Measurements from ENCODE around the gene WDR5B. TPM values are rescaled to one million over a fixed set of nuclear protein-coding genes. Genes with fewer than 3 reads are reported as not detected.
A peak's percentile ranks its signal among the peaks of the same experiment; 100 is the strongest.

WDR5B gene
- total and polyA plus RNA-seq, 10 of the 15 experiments (the other 5 are each of a cell fraction or from before 2014, with no cell fraction given), result 1.7 to 7.9 (median 3.3) TPM

DNA sequence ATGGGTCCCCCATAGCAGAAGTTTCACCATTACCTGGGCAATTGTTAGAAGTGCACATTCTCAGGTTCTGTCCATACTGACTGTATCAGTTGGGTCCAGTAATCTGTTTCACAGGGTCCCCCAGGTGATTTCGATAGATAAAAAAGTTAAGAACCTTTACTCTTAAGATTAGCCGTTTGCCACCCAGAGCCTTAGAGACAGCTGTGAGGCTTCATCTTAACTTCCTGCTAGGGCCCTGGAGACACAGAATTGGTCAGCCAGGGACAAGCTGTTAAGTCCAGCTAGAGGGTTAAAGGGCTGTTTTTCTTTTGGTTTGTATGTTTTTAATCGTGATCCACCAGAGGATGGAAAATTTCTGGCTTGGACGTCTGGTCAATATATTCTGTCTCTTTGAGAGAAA lies 25.2 kb downstream of the WDR5B start:
- WGBS (ENCODE audit: insufficient coverage, insufficient replicate concordance, low lambda C conversion rate, missing lambda C conversion rate), result 73% methylated on average over 4 of the region's 4 CpGs
- in situ Hi-C loops (cut with MboI) (no loop called here), intact Hi-C loops (cut with micrococcal nuclease; ENCODE audit: unreplicated experiment) (loop anchor here (10.0 kb wide), 2 partner anchors 144 to 634 kb away; partner anchors contain the start of gene SEMA5B)
- H3K36me3 ChIP-seq (ENCODE audit: control insufficient read depth in 2 of 2, insufficient read depth in 2 of 2, low read length in 1 of 2), result peaks cover 2 to 11% of the 10 kb centered on the region in 2 experiments; a peak in 2 of 4 replicates
- ChIA-PET CTCF (interaction anchor here (0.7 to 6.3 kb wide), 12 partner anchors 9 to 297 kb away, joined by 3 to 72 read pairs (median 6); partner anchors contain the start of genes PARP14 and WDR5B), POLR2A (interaction anchor here (0.6 to 3.5 kb wide), 3 partner anchors 26 to 133 kb away, joined by 3 to 13 read pairs (median 8); no protein-coding TSS in a partner anchor), SMC1A (ENCODE audit: uncharacterized antibody, unreplicated experiment) (interaction anchor here (0.9 to 6.7 kb wide), 11 partner anchors 12 to 844 kb away, joined by 3 to 70 read pairs (median 7); partner anchors contain the start of genes POLQ and WDR5B), RAD21 (ENCODE audit: unreplicated experiment) (interaction anchor here (0.8 to 3.9 kb wide), 5 partner anchors 26 to 288 kb away, joined by 3 to 32 read pairs (median 8); partner anchors contain the start of gene KPNA1)
- H3K9me3 ChIP-seq (replicated peaks; ENCODE audit: control insufficient read depth, insufficient read depth, low read length), result no peaks in the 10 kb centered on the region
- H3K79me2 ChIP-seq (ENCODE audit: control insufficient read depth, insufficient read depth, low read length), result peaks cover 51% of the 10 kb centered on the region
- H3K9ac ChIP-seq (ENCODE audit: control insufficient read depth, insufficient read depth, low read length), result no peak overlapping the region
- no peak overlapping the region for H3K27ac ChIP-seq (ENCODE audit: control insufficient read depth, insufficient read depth)
- no TSS peak for BruUV-seq (replicated peaks)
- H2AFZ ChIP-seq (ENCODE audit: control insufficient read depth, low read depth, low read length), result no peak overlapping the region
- DNase-seq (ENCODE audit: low read depth, low spot score), result no peak
- no peak overlapping the region for H3K4me3 ChIP-seq
- no peaks in the 10 kb centered on the region for H3K27me3 ChIP-seq (replicated peaks in 1 of 2; ENCODE audit: control insufficient read depth in 2 of 2, insufficient read depth in 2 of 2, low read length in 1 of 2)
- no peak overlapping the region for H3K4me2 ChIP-seq (ENCODE audit: control insufficient read depth, insufficient read depth)
- peaks cover 5% of the 10 kb centered on the region for H3K4me1 ChIP-seq (ENCODE audit: control insufficient read depth, insufficient read depth, low read length)
- no peaks in the 10 kb centered on the region for H4K20me1 ChIP-seq (ENCODE audit: control insufficient read depth, insufficient read depth)
- ATAC-seq, result 0 out of 3 replicates have a peak, but pooled peaks have one; percentile 16
- no peak for FAIRE-seq
- TF ChIP-seq CBX5 (IDR thresholded peaks at IDR 0.05; ENCODE audit: low read depth) (no peak), SMARCA5 (IDR thresholded peaks at IDR 0.05) (no peak), TCF3 (IDR thresholded peaks at IDR 0.05; ENCODE audit: borderline replicate concordance, insufficient read depth, low read depth, low read length) (no peak), ZNF274 (IDR thresholded peaks at IDR 0.05; ENCODE audit: insufficient read depth, insufficient read length) (no peak), NR2F1 (conservative IDR thresholded peaks at IDR 0.05) (no peak), E4F1 (IDR thresholded peaks at IDR 0.05; ENCODE audit: borderline replicate concordance, partially characterized antibody) (no peak), KLF5 (IDR thresholded peaks at IDR 0.05; ENCODE audit: partially characterized antibody) (no peak), ATF7 (IDR thresholded peaks at IDR 0.05; ENCODE audit: low read depth) (no peak), CHD2 (IDR thresholded peaks at IDR 0.05; ENCODE audit: borderline replicate concordance, low read depth, low read length) (no peak), PAX8 (IDR thresholded peaks at IDR 0.05) (no peak), SMC3 (IDR thresholded peaks at IDR 0.05; ENCODE audit: borderline replicate concordance, low read length) (no peak), RELB (IDR thresholded peaks at IDR 0.05; ENCODE audit: low read depth) (no peak), STAT1 (conservative IDR thresholded peaks at IDR 0.05) (no peak)
- TF ChIP-seq, protein P1, sequence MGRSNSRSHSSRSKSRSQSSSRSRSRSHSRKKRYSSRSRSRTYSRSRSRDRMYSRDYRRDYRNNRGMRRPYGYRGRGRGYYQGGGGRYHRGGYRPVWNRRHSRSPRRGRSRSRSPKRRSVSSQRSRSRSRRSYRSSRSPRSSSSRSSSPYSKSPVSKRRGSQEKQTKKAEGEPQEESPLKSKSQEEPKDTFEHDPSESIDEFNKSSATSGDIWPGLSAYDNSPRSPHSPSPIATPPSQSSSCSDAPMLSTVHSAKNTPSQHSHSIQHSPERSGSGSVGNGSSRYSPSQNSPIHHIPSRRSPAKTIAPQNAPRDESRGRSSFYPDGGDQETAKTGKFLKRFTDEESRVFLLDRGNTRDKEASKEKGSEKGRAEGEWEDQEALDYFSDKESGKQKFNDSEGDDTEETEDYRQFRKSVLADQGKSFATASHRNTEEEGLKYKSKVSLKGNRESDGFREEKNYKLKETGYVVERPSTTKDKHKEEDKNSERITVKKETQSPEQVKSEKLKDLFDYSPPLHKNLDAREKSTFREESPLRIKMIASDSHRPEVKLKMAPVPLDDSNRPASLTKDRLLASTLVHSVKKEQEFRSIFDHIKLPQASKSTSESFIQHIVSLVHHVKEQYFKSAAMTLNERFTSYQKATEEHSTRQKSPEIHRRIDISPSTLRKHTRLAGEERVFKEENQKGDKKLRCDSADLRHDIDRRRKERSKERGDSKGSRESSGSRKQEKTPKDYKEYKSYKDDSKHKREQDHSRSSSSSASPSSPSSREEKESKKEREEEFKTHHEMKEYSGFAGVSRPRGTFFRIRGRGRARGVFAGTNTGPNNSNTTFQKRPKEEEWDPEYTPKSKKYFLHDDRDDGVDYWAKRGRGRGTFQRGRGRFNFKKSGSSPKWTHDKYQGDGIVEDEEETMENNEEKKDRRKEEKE (IDR thresholded peaks at IDR 0.05), result no peak

Measured in GM12878 (cell line).